LNCaP clone FGC (cell line): Measurements from ENCODE around the gene NES.
A peak's percentile ranks its signal among the peaks of the same experiment; 100 is the strongest.

Experiments used
- DNase-seq: peaks from one replicate; pipeline ENCODE4 v3.0.0-alpha.2; 2011; ENCODE audit warnings: low read depth
- H3K4me3 ChIP-seq: 2 replicates; pipeline ENCODE4 v1.5.1; 2011; ENCODE audit warnings: mild to moderate bottlenecking, low read depth, low read length, control low read depth
- CTCF ChIP-seq: IDR thresholded peaks from 2 replicates; pipeline ENCODE4 v1.5.1; 2012; ENCODE audit warnings: mild to moderate bottlenecking; ENCODE audit not compliant: control insufficient read depth, insufficient read depth; ENCODE audit errors: extremely low read depth

Gene NES

GRCh38 chr1:156694690-156694962 lies 17.4 kb upstream of the NES start:
- DNase-seq = no peak
- H3K4me3 ChIP-seq = no peak overlapping the region
- no peak for TF ChIP-seq CTCF

GRCh38 chr1:156693848-156694689 lies 16.9 kb upstream of the NES start:
- DNase-seq = no peak
- H3K4me3 ChIP-seq = no peak overlapping the region
- TF ChIP-seq CTCF = no peak

GRCh38 chr1:156692925-156693847 lies 16.0 kb upstream of the NES start:
- no peak for DNase-seq
- TF ChIP-seq CTCF = no peak
- no peak overlapping the region for H3K4me3 ChIP-seq

GRCh38 chr1:156692441-156692924 lies 15.3 kb upstream of the NES start:
- DNase-seq = peak; percentile 57
- no peak for TF ChIP-seq CTCF
- H3K4me3 ChIP-seq = peak overlapping the region; percentile 16; the same call in 1 of the 2 replicates

- TF ChIP-seq CTCF = no peak
- no peak for DNase-seq
- H3K4me3 ChIP-seq = peak overlapping the region; percentile 16; the same call in 1 of the 2 replicates
Measured at GRCh38 chr1:156691665-156692440, 14.6 kb upstream of the NES start.

GRCh38 chr1:156691191-156691590 lies 14.0 kb upstream of the NES start:
- H3K4me3 ChIP-seq = no peak overlapping the region
- TF ChIP-seq CTCF = no peak
- no peak for DNase-seq
